ENCODE data around the gene GTF2A2.
"Not testable (repeated sequence)": the region's sequence is repeated elsewhere in the genome, so short reads cannot be mapped to it uniquely, and the experiment has no call there.

The GTF2A2 gene

GRCh38 chr15:59656897-59657634 is at the start of gene GTF2A2:
Gene GTF2A2 (minus strand): TSS chr15:59657515. CDS start chr15:59652277, 5,238 bp downstream.
- DNase-seq = peak; percentile 97

- DNase-seq = no peak
Observed at GRCh38 chr15:59703979-59704796, 46.9 kb upstream of the GTF2A2 start.

GRCh38 chr15:59702351-59702750 is 45.0 kb upstream of the GTF2A2 start:
- DNase-seq = no peak

DNA sequence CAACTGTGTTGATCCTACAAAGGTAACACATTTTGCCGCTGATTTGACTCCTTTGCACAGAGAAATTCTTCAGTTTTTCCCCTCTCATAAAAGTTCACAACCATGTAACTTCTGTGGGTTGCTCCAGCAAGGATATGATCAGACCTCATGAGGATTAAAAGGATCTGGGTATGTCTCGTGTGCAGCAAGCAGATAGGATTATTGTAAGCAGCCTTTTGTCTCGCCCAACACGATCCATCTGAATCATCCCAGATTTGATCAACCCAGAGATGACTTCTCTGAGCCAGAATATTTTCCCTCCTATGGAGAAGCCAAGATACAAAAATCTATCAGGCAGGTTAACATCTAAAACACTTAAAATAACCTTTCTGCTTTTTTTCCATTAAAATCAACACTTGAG is 44.6 kb upstream of the GTF2A2 start:
- no peak for DNase-seq

GRCh38 chr15:59699810-59700431 is 42.6 kb upstream of the GTF2A2 start:
- no peak for DNase-seq

GRCh38 chr15:59698065-59698464 is 40.8 kb upstream of the GTF2A2 start:
- DNase-seq = not testable (repeated sequence)

DNA sequence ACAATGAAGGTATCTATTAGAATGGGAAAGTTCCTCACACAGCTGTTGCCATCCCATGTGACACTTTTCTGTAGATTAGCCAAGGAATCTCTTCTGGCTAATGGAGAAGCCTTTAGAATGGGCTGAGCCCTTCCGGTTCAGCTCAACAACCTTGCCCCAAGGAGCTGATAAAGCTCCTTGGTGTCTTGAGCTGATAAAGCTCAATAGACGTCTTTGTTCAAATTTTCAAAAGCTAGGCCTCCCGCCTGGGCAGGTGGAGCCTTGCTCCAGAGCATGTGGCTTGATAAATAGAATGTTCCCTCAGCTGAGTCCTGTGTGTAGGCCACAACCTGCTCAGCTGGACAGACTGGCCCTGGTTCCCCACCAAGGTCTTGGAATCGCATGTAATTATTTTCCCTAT is 39.0 kb upstream of the GTF2A2 start:
- DNase-seq = no peak

GRCh38 chr15:59694779-59695178 is 37.5 kb upstream of the GTF2A2 start:
- DNase-seq = no peak

- no peak for DNase-seq
Observed at GRCh38 chr15:59691194-59691805, 34.0 kb upstream of the GTF2A2 start.

DNA sequence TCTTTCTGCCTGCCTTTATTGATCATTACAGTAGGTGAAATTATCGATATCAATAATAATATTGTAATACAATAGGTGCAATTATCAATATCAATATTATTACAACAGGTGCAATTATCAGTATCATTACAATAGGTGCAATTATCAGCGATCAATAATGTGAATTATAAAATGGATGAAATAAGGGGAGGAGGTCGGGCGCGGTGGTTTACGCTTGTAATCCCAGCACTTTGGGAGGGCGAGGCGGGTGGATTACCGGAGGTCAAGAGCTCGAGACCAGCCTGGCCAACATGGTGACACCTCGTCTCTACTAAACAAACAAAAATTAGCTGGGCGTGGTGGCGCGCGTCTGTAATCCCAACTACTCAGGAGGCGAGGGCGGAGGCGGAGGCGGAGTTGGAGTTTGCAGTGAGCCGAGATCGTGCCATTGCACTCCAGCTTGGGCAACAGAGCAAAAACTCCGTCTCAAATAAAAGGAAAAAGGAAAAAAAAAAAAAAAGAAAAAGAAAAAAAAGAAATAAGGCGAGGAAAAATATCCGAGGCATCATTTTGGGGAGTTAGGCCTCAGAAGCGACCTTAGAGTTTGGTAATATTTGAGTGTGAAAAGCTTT is 32.4 kb upstream of the GTF2A2 start:
- peak; percentile 59 for DNase-seq

GRCh38 chr15:59688782-59689625 is 31.7 kb upstream of the GTF2A2 start, which contains the start of gene BNIP2:
Gene BNIP2 (minus strand): TSS chr15:59689320. CDS start chr15:59682457, 6,863 bp downstream.
- peak; percentile 100 for DNase-seq

DNA sequence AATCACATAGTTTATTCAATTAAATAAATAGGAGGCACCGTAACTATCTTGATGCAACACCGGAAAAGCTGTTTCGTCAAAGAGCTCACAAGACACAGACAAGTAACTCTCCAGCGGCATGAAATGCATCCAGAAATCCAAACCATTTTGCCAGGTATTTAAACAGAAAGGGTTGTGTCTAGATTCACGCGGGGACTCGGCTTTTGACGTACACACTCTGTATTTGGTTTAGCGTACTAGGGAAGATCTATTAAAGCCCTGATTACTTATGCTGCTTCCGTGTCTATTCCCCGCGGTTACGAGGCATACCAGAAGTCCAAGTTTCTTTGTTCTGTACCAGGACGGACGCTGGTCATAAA is 31.1 kb upstream of the GTF2A2 start:
- DNase-seq = no peak

DNA sequence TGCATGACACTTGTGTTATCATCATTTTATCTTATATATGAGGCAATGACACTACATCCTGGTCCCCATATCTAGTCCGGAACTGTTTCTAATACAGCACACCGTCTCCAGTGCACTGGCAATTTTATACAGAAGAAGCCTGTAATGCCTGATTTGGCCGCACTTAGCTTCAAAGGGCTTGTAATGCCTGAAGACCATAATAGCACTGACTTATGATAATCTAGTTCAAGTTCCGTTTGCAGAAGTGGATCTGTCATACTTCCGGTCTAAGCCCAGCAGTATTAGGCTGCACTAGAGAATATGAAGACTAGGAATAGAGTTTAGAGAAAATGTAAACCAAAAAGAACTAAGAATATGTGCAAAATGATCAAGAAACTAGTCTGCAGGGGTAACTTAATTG is 30.5 kb upstream of the GTF2A2 start:
- no peak for DNase-seq

DNA sequence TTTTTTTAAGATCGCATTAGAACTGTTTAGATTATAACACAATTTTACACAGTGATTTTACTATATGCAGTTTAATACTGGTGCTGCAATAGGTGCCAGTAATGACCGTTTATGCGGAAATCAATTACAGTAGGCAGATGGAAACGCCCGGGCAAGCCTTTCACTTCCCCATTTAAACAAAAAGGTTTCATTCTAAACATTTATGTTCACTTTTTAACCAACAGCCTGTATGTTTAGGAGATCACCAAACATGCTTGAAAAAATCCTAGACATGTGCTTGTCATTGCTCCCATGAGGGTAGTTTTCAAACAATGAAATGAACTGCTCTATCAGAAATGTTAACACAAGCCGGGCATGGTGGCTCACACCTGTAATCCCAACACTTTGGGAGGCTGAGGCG is 29.1 kb upstream of the GTF2A2 start:
- no peak for DNase-seq

DNA sequence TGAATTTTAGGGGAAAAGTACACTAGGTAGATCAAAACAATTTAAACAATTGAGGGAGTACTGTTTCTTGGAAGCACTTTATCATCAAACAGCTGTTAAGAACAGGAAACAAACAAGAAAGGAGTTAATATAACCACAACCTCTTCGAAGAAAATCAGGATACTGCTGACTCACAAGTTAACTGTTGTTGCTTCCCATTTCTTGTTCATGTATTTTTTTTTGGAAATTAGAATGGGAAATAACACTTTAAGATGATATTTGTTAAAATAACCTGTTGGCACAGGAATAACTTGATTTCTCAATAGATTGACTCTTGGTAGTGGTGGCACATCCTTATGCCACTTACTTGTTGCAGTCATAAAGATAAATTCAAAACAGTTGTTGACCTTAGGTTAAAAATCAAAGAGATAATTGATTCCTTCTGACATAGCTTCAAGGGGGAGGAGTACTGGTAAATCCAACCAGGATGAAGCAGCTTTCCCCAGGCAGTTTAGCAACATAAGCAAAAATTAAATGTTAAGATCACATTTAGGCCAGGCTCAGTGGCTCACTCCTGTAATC is 28.5 kb upstream of the GTF2A2 start:
- no peak for DNase-seq

DNA sequence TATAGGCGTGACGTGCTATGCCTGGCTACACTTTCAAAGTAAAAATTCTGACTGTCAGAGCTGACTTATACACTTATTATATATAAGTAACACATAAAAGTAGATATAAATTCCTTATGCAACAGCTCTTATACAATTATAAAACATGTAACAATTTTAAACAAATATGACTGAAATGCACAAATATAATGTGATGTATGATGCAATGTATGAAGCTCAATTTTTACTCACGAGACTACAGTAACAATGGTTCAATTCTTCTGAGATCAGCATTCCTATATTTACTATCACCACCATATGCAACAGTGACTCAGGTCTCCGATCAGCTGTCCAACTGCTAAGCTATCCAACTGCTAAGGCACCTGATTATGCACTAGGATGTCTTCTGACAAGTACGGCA is 23.6 kb upstream of the GTF2A2 start:
- no peak for DNase-seq

DNA sequence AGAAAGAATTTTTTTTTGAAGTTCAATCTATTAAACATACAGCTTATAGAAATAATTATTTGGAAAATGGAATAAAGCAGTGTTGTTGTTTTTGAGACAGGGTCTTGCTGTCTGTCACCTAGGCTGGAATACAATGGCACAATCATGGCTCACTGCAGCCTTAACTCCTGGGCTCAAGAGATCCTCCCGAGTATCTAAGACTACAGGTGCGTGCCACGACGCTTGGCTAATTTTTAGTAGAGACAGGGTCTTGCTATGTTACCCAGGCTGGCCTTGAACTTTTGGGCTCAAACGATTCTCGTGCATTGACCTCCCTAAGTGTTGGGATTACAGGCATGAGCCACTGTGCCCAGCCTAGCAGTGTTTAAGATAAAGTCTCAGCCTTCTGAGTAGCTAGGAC is 23.0 kb upstream of the GTF2A2 start:
- DNase-seq = no peak

GRCh38 chr15:59678620-59679019 is 21.3 kb upstream of the GTF2A2 start:
- no peak for DNase-seq

DNA sequence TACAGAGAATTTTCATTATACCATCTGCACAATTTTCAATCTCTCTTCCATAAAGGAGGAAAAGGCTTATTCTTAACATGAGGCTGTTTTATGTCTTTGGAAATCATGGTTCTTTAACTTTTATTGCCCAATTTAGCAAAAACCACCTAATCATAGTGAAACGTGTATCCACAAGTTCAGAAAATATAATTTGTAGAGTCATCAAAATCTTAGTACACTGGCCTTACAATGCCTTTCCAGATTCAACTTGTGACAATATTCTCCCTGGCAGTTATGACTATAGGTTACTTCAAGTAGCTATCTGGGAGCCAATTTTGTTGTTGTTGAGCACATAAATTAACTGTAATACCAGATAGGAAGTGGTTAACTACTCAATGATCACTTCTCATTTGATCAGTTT is 20.9 kb upstream of the GTF2A2 start:
- no peak for DNase-seq

- no peak for DNase-seq
Observed at GRCh38 chr15:59676565-59676964, 19.2 kb upstream of the GTF2A2 start.

- DNase-seq = no peak
Observed at GRCh38 chr15:59674361-59674877, 17.1 kb upstream of the GTF2A2 start.
